Right renal cortex interstitium (tissue), 3 donors: Measurements from ENCODE around the gene HENMT1. TPM values are rescaled to one million over a fixed set of nuclear protein-coding genes. Genes with fewer than 3 reads are reported as not detected.

ENCODE experiments used
- DNase-seq, 3 donors: peaks; one replicate each; pipeline ENCODE4 v3.0.0-alpha.2; 2013; ENCODE audit warnings: low read depth in 3 of 3, low spot score in 2 of 3
- polyA plus RNA-seq, 3 donors: library from polyadenylated mRNA; unstranded; fragments of 120-200 nt; gene quantifications; one replicate each; pipeline ENCODE4 v1.2.1, GENCODE V29; 2013; ENCODE audit not compliant: insufficient read length in 3 of 3

HENMT1 gene
- polyA plus RNA-seq, 3 donors = 12.3 to 14.6 (median 13.8) TPM

DNA sequence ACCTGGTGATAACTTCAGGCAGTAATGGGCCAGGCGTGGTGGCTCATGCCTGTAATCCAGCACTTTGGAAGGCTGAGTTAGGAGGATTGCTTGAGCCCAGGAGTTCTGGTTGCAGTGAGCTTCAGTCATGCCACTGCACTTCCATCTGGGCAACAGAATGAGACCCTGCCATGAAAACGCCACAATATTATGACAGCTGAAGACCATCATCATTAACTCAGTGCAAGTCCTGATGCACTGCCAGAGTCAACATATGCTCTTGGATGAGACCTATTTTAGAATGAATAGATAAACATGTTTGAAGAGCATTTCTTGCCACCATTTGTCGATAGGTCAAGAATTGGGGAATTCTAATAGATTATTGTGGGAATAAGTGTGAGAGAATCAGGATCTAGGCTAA, 26.4 kb downstream of the HENMT1 start:
- DNase-seq = no peak

DNA sequence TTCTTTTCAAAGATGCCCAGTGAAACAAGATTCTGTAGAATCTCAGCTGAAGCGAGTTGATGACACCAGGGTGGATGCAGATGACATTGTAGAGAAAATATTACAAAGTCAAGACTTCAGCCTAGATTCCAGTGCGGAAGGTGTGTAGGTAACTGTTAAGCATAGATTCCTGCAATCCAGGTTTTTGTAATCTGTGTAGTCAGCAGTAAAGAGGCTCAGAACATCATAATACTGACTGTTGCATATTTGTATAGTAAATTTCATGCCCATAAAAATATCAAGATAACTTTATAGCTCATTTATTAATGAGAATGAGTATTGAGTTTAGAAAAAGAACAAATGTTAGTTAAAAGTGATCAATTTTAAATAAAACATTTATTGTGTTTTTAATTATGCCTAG, 32.2 kb downstream of the HENMT1 start:
- DNase-seq = no peak

DNA sequence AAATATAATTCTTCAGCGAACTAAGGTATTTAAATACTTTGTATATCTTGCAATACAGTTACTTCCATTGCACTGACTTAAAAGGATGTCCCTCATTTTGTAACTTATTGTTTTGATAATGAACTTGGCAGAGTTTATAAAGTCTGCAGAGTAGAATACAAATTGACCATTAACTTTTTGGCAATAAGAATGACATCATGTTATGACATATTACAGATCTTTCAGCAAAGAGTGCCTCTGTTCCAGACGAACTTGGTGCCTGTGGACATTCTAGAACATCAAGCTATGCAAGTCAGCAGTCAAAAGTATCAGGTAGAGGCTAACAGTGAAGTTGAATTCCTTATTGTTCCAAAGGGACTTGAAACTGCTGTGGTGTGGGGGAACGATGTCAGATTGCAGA, 32.9 kb downstream of the HENMT1 start:
- no peak for DNase-seq

DNA sequence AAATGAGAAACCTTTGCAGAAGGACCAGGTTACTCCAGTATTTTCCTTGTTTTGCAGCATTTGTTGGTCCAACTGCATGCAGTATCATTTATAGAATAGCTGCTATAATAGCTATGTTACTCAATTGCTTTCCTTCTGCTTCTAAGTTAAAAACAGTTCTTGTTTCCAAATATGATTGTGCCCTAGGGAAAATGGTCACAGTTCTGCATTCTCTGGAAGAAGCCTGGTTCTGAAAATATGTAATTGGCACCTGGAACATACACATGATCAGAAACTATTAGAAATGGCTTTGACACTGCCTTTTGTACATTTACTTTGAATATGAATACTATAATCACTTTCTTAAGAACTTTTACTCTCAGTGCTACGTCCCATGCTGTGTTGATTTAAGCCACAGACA, 33.6 kb downstream of the HENMT1 start:
- DNase-seq = no peak

DNA sequence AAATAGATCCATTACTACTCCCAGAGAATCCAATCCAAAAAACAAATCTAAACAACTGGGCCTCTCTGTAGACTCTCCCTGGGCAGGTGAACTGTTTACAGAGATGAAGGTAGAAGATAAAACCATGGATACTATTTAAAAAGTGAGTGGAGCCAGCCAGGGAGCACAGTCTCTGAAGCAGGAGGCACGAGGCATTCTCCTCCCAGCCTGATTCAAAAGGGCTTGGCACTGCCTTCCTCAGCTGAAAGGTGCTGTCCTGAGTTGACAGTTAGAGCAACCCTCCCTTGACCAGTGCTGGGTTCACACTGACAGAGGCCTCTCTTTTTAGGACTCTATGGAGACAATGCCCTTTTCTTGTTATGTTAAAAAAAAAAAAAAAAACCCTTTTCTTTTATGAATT, 36.8 kb downstream of the HENMT1 start:
- no peak for DNase-seq

DNA sequence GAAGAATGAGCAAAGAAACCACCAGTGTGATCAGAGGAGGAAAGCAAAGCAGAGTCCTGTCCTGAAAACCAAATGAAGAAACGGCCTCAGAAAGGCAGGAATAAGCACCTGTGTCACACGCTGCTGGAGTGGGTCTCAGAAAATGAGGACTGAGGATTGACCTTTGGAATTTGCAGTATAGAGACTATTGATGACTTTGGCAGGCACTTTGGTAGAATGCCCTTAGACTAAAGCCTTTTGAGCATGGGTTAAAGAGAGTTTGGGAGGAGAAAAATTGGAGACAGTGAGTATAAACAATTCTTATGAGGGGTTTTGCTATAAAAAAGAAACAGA, 43.2 kb downstream of the HENMT1 start:
- DNase-seq = no peak

DNA sequence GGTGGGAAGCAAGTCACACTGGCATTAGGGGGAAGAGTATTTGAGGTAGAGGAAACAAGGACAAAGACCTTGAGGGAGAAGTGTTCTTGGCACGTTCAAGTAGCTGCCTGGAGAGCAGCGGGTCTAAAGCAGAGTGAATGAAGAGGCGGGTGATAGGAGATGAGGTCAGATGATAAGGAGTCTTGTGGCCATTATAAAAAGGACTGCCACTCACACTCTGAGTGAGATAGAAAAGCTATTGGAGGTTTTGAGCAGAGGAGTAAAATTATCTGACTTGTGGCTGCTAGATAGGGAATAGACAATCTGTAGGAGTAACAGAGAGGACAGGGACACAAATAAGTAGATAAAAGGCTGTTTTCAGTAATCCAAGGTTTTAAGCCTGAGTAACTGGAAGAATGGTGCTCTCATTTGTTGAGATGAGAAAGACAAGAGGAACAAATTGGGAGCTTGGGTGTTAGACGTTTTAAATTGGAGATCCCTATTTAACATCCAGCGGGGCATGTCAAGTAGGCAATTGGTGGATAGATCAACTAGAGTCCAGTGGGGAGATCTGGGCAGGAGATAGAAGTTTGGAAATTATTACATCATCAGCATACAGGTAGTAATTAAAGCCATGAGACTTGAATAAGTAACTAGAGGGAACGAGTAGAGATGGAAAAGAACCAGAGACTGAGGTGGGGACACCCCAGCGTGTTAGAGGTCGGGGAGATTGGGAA, 43.7 kb downstream of the HENMT1 start:
- no peak for DNase-seq

DNA sequence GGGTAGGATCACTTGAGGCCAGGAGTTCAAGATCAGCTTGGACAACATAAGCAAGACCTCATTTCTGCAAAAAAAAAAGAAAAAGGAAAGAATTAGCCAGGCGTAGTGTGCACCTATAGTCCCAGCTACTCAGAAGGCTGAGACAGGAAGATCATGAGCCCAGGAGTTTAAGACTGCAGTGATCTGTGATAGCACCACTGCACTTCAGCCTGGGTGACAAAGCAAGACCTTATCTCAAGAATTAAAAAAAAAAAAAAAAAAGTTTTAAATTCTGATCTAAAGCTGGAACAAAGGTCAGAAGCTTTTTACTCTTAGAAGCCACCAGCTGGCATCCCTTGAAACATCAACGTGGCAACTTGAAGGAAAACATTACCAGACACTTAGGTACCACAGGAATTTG, 45.3 kb downstream of the HENMT1 start:
- DNase-seq = no peak

DNA sequence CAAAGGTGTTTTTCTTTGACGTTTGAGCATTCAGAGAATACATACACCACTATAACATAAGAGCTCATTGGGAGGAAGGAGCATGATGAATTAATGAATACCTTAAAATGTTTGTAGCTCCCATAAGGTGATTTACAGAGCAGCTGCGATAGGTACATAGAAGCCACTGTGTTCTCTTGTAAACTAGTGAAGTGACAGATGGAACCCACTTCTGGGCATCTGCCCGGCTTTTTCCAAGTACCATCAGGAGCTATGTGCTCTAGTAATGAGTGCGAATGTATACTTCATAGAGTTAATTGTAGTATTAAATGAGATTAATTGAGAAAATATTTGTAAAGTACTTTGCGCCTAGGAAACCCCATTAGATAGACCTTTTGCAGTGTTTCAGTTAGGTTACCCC, 48.4 kb downstream of the HENMT1 start:
- DNase-seq = no peak

DNA sequence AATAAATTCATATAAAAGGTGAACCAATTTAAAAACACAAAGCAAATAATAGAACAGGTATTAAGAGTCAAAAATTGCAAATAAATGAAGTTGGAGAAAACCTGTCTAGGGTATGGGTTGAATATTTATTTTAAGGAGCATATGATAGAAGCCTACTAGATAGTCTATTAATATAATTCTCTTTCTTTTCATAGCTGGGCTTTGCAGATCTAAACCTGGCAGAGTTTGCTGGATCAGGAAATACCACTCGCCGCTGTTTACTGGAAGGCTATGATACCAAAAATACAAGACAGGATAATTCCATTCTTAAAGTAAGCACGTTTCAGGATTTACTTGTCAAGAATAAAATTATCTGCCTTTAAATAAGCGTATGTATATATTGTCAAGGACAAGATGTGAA, 48.9 kb downstream of the HENMT1 start:
- DNase-seq = no peak

DNA sequence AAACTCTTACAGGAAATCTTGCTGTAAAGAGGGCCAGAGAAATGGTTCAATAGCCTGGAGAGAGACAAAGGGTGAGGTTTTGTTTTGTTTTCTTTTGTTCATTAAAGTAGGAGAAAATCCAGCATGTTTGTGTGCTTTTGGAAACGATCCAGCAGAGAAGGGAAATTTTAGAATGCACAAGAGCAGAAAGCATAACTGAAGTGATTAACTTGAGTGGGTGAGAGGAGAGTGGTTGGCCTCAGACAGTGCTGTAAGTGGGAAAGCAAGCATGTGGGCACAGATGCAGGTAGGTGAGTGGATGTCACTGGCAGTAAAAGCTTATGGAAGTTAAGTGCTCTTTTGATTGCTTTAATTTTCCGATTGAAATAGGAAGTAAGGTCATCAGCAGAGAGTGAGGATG, 50.8 kb downstream of the HENMT1 start:
- no peak for DNase-seq

DNA sequence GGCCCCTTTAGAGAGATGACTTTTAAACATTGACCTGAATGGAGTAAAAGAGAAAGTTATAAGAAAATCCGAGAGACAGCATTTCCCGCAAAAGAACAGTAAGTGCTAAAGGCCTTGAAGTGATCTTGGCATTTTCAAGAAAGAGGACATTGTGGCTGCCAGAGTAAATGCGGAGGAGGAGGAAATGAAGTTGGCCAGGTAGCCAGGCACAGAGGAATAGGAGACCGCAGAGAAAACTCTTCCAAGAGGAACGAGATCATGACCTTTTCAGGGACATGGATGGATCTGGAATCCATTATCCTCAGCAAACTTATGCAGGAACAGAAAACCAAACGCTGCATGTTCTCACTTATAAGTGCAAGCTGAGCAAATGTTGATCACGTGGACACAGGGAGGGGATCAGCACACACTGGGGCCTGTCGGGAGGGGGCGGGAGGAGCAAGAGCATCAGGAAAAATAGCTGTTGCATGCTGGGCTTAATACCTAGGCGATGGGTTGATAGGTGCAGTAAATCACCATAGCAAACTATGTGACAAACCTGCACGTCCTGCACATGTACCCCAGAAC, 51.3 kb downstream of the HENMT1 start:
- DNase-seq = no peak

DNA sequence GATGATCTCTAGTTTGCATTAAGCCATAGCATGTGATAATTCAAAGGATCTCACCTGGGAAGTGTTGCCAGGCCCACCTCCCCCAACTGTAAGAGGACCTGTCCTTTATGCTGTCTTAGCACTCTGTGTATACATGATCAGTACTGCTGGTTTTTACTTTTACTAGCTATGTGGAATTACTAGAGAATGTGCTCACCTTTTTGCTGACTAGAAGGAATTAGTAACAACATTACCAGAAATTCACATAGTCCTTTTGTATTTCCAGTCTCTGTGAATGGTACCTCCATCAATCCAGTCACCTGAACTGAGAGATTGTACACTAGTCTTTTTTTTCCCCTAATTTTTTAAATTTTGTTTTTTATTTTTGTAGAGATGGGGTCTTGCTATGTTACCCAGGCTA, 54.4 kb downstream of the HENMT1 start:
- no peak for DNase-seq

DNA sequence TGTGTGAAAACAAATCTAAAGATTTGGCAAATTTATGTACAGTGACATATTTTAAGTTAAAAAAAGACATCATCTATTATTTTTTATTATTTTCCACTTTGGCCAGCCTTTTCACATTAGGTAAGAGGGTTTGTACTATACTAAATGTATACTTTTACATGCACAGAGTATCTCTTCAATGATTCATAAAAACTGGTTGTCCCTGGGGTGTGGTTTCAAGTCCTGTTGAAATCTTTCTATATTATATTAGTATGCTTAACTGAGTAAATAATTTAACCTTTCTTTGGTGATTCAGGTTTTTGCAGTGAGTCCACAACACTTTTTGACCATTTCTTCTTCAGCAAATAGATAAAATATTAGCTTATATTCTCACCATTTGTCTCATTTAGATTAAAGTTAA, 55.3 kb downstream of the HENMT1 start:
- no peak for DNase-seq

DNA sequence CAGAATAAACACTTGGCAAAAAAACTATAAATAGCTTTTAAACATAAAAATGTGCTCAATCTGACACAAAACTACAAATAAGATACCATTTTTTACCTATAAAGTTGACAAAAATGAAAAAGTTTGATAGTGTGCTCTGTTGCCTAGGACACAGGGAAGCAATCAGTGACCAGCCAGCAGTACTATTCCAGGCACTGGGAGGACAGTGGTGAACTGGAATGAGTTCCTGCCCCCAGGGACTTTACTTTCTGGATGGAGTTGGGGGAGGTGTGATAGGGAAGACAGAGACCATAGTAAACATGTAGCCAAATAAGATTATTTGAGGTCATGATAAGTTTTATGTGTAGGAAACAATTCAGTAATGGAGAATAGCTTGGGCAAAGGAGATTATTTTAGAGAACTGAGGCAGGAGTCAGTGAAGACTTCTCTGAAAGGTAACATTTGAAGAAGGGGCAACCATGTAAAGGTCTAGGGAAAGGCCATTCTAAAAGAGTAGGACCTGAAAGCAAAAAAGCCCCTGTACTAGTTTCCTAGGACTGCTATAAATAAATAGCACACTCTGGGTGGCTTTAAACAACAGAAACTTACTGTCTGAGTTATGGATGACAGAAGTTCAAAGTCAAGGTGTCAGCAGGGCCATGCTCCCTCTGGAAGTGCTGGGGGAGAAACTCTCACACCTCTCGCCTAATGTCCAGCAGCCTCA, 59.0 kb downstream of the HENMT1 start:
- DNase-seq = no peak

DNA sequence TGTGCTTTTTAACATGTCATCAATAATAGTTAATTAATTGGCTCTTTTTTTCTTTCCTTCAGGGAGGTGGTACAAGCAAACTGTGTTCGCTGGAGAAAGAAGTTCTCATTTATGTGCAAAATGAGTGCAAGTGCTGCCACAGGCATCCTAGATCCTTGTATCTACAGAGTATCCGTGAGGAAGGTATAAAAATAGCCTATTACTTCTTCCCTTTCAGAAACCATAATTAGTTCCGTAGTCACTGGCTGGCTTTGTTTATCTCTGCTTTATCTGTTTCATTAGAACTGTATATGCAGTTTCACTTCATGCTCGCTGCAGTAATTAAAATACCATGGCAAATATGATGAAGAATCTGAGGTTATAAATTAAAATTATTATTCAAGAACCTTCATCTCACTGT, 60.4 kb downstream of the HENMT1 start:
- DNase-seq = no peak

DNA sequence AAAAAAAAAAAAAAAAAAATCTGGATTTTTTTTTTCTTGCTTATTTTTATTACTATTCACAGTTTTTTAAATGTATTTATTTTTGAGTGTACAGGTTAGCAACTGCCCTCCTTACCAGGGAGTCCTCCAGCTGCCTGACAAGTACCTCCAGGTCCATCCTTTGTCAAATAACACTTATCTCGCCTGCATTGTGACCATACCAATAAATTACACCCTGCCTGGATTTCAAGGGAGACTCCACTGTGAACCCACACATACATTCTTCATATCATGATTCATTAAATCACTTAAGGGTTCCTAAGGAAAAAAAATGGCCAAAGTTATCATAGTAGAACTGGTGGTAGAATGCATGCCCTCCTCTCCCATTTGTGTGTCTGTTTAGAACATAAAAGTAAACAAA, 62.6 kb downstream of the HENMT1 start:
- DNase-seq = no peak

Other genes starting within 250 kb of the HENMT1 start
- not detected for gene NBPF6, start 210.8 kb downstream of the HENMT1 start, polyA plus RNA-seq
- gene EEIG2, start 101.0 kb downstream of the HENMT1 start, polyA plus RNA-seq = 10 to 100 TPM; 18.5 to 19.0 (median 18.7) TPM
- 10 to 100 TPM; 69.7 to 72.0 (median 70.1) TPM for gene PRPF38B, start 31.2 kb upstream of the HENMT1 start, polyA plus RNA-seq
- gene FNDC7, start 51.8 kb upstream of the HENMT1 start, polyA plus RNA-seq = not detected
- 10 to 100 TPM; 66.9 to 68.4 (median 67.6) TPM for gene STXBP3, start 85.6 kb upstream of the HENMT1 start, polyA plus RNA-seq
- not detected for gene AKNAD1, start 196.0 kb upstream of the HENMT1 start, polyA plus RNA-seq
- gene GPSM2, start 215.9 kb upstream of the HENMT1 start, polyA plus RNA-seq = 10 to 100 TPM; 17.5 to 20.7 (median 17.9) TPM